Gastrocnemius medialis (tissue), 4 donors: ENCODE results near the gene ARPIN. TPM values are rescaled to one million over a fixed set of nuclear protein-coding genes. Genes with fewer than 3 reads are reported as not detected.

ENCODE experiments used
- ATAC-seq, 2 donors: fragments of 150-250 bp; one replicate each; pipeline ENCODE4 v1.9.1; 2016
- DNase-seq, 2 donors: peaks; one replicate each; pipeline ENCODE4 v3.0.0-alpha.2; 2019
- H3K27ac ChIP-seq, 4 donors: fragments of 200-600 bp; sonication (generic); 1 replicate in 1 of 4; 2 replicates in 3 of 4; pipeline ENCODE4 v1.5.1; 2016 to 2018; ENCODE audit warnings: mild to moderate bottlenecking in 2 of 4, moderate library complexity in 1 of 4
- H3K27me3 ChIP-seq, 3 donors: fragments of 200-600 bp; sonication (generic) in 2 of 3; 1 replicate in 1 of 3; 2 replicates in 2 of 3; pipeline versions ENCODE4 v1.5.1 to v1.6.0; 2016 to 2019; ENCODE audit warnings: mild to moderate bottlenecking in 1 of 3, moderate library complexity in 1 of 3
- H3K36me3 ChIP-seq, 2 donors: fragments of 200-600 bp; sonication (generic) in 1 of 2; one replicate each; pipeline ENCODE4 v1.5.1; 2017 to 2018
- H3K4me1 ChIP-seq, 2 donors: fragments of 200-600 bp; sonication (generic) in 1 of 2; one replicate each; pipeline ENCODE4 v1.5.1; 2016 to 2017; ENCODE audit warnings: mild to moderate bottlenecking in 2 of 2
- H3K4me3 ChIP-seq, 4 donors: fragments of 200-600 bp; sonication (generic) in 3 of 4; 1 replicate in 1 of 4; 2 replicates in 3 of 4; pipeline ENCODE4 v1.5.1; 2016 to 2019; ENCODE audit warnings: mild to moderate bottlenecking in 2 of 4
- H3K9me3 ChIP-seq, 3 donors: fragments of 200-600 bp; sonication (generic) in 2 of 3; 1 replicate in 1 of 3; 2 replicates in 2 of 3; pipeline ENCODE4 v1.5.1; 2016 to 2019
- CTCF ChIP-seq, 5 experiments: fragments of 450-650 bp in 3 of 5; fragments of 200-600 bp in 2 of 5; sonication (generic) in 2 of 5; IDR thresholded peaks in 4 of 5; conservative IDR thresholded peaks in 1 of 5; 1 replicate in 4 of 5; 2 replicates in 1 of 5; pipeline ENCODE4 v1.5.1; 2016 to 2019; ENCODE audit warnings: antibody characterized with exemption in 5 of 5, mild to moderate bottlenecking in 3 of 5, moderate library complexity in 3 of 5
- POLR2A ChIP-seq, 2 donors: fragments of 450-650 bp; IDR thresholded peaks; one replicate each; pipeline ENCODE4 v1.6.1; 2017; ENCODE audit warnings: antibody characterized with exemption in 2 of 2, mild to moderate bottlenecking in 2 of 2, moderate library complexity in 2 of 2
- in situ Hi-C, 4 donors: fragments of 200-750 bp; cut with MboI; loops; one replicate each; pipeline versions ENCODE4 v1.15.0 to v1.8.0; 2017; ENCODE audit warnings: low sequenced_read_pairs in 4 of 4
- intact Hi-C: fragments of 100-400 bp; cut with DNase I; formaldehyde crosslinking; loops from one replicate; pipeline ENCODE4 v1.15.1; 2023; ENCODE audit warnings: low total_unique reads
- total RNA-seq, 4 donors: library from RNA; depleted of rRNA; stranded (reverse); fragments of >200 nt; gene quantifications; one replicate each; pipeline versions ENCODE4 v1.1.0 to v1.2.3, GENCODE V29; 2016

Gene ARPIN
- total RNA-seq, 4 donors from 2014 or later = 4.8 to 10.9 (median 6.0) TPM

- no peaks in the 10 kb centered on the region for H3K9me3 ChIP-seq
- peaks cover 0 to 42% of the 10 kb centered on the region in 2 donors for H3K36me3 ChIP-seq
- no peaks in the 10 kb centered on the region for H3K4me1 ChIP-seq
- H3K4me3 ChIP-seq = no peak overlapping the region
- H3K27me3 ChIP-seq = no peaks in the 10 kb centered on the region
- in situ Hi-C loops (loop anchor here in 1 of 4 donors (25.0 kb wide), 1 partner anchor 306 kb away; the partner anchor contains the start of gene SEMA4B), intact Hi-C loops (no loop called here)
- ATAC-seq = no peak
- no peak overlapping the region for H3K27ac ChIP-seq
- DNase-seq = no peak
- TF ChIP-seq CTCF (IDR thresholded peaks at IDR 0.05 in 4 of 5, conservative IDR thresholded peaks at IDR 0.05 in 1 of 5) = no peak
- TF ChIP-seq POLR2A (IDR thresholded peaks at IDR 0.05) = no peak
Measured at GRCh38 chr15:89905846-89906378, 6.8 kb downstream of the ARPIN start.

GRCh38 chr15:89904519-89904918 lies 8.2 kb downstream of the ARPIN start:
- no peak for TF ChIP-seq CTCF (IDR thresholded peaks at IDR 0.05 in 4 of 5, conservative IDR thresholded peaks at IDR 0.05 in 1 of 5)
- no peak for TF ChIP-seq POLR2A (IDR thresholded peaks at IDR 0.05)
- Histone ChIP-seq H3K4me3 (no peak overlapping the region), H3K36me3 (peaks cover 0 to 44% of the 10 kb centered on the region in 2 donors)

DNA sequence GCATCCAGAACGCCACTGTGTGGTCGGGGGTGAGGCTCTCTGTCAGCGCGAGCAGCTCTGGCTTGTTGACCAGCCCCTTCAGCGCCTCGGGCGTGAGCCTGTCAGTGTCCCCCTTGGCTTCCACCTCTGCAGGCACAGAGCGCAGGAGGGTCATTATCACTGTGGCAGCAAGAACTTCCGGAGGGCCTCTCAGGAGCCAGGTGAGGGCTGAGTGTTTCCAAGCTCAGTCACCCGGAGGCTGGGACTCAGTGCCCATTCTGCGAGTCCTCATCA lies 9.0 kb downstream of the ARPIN start:
- intact Hi-C loops = no loop called here
- no peak for DNase-seq
- in situ Hi-C loops = loop anchor here in 1 of 4 donors (25.0 kb wide), 1 partner anchor 309 kb away; the partner anchor contains the start of gene SEMA4B

More at GRCh38 chr15:89904519-89904918, 8.2 kb downstream of the ARPIN start:
- Histone ChIP-seq H3K9me3 (no peaks in the 10 kb centered on the region), H3K27ac (no peak overlapping the region), H3K4me1 (no peaks in the 10 kb centered on the region), H3K27me3 (no peaks in the 10 kb centered on the region)
- ATAC-seq = no peak
- intact Hi-C loops (no loop called here), in situ Hi-C loops (loop anchor here in 1 of 4 donors (25.0 kb wide), 1 partner anchor 308 kb away; the partner anchor contains the start of gene SEMA4B)
- DNase-seq = no peak

GRCh38 chr15:89903015-89903857 lies 9.5 kb downstream of the ARPIN start:
- Histone ChIP-seq H3K27me3 (no peaks in the 10 kb centered on the region), H3K4me3 (no peak overlapping the region), H3K9me3 (no peaks in the 10 kb centered on the region), H3K4me1 (no peaks in the 10 kb centered on the region), H3K36me3 (peaks cover 0 to 44% of the 10 kb centered on the region in 2 donors), H3K27ac (no peak overlapping the region)
- DNase-seq = no peak
- in situ Hi-C loops (loop anchor here in 1 of 4 donors (25.0 kb wide), 1 partner anchor 309 kb away; the partner anchor contains the start of gene SEMA4B), intact Hi-C loops (no loop called here)
- no peak for TF ChIP-seq POLR2A (IDR thresholded peaks at IDR 0.05)
- TF ChIP-seq CTCF (IDR thresholded peaks at IDR 0.05 in 4 of 5, conservative IDR thresholded peaks at IDR 0.05 in 1 of 5) = no peak
- ATAC-seq = no peak

More for the DNA sequence above, 9.0 kb downstream of the ARPIN start:
- H3K4me3 ChIP-seq = no peak overlapping the region
- peaks cover 0 to 44% of the 10 kb centered on the region in 2 donors for H3K36me3 ChIP-seq
- no peaks in the 10 kb centered on the region for H3K4me1 ChIP-seq
- H3K9me3 ChIP-seq = no peaks in the 10 kb centered on the region
- ATAC-seq = no peak
- H3K27ac ChIP-seq = no peak overlapping the region
- TF ChIP-seq CTCF (IDR thresholded peaks at IDR 0.05 in 4 of 5, conservative IDR thresholded peaks at IDR 0.05 in 1 of 5) (no peak), POLR2A (IDR thresholded peaks at IDR 0.05) (no peak)
- no peaks in the 10 kb centered on the region for H3K27me3 ChIP-seq
